Heart left ventricle (tissue), 13 donors: Measurements from ENCODE around the gene IDI2.

Experiments used
- POLR2A ChIP-seq, 2 donors: fragments of 450-650 bp; IDR thresholded peaks; one replicate each; pipeline ENCODE4 v1.6.1; 2017; ENCODE audit warnings: antibody characterized with exemption in 2 of 2, mild to moderate bottlenecking in 2 of 2, moderate library complexity in 2 of 2
- TF ChIP-seq, protein P1 (sequence below), 12 donors: fragments of 200-600 bp; sonication (generic) in 4 of 12; IDR thresholded peaks; one replicate each; pipeline versions ENCODE4 v1.5.0 to v1.8.0; 2018 to 2022; ENCODE audit warnings: antibody characterized with exemption in 12 of 12, mild to moderate bottlenecking in 5 of 12
- donor health status: ischemic (EF 13 %, LVEDD 7.1; RV severe dilation, severe dysfunction).
- donor health status: DM: no; HTN: yes; CAD: no.
- donor health status: DM: no; HTN: no; CAD: no.
- donor health status: ischemic (EF 25% LVEDD 6.9; RV normal size, moderate dysfunction).
- donor health status: ischemic (EF 25% LVEDD 5.7; RV mildly dilated, moderate dysfunction).
- donor health status: ischemic (EF 35%, LVEDD 5.7; RV mildly dilated, moderate dysfunction).
- donor health status: nonischemic (EF 11% LVEDD 7.7; RV severe dilation, severe dysfunction).
- donor health status: DM: yes; HTN: yes; CAD: no.
- donor health status: PGD.
- donor health status: ischemic (EF 29% LVEDD 5.4; RV normal size, mild dysfunction).
- donor health status: nonischemic (EF 23%, LVEDD 6.1; RV moderate dilation, normal function).

DNA sequence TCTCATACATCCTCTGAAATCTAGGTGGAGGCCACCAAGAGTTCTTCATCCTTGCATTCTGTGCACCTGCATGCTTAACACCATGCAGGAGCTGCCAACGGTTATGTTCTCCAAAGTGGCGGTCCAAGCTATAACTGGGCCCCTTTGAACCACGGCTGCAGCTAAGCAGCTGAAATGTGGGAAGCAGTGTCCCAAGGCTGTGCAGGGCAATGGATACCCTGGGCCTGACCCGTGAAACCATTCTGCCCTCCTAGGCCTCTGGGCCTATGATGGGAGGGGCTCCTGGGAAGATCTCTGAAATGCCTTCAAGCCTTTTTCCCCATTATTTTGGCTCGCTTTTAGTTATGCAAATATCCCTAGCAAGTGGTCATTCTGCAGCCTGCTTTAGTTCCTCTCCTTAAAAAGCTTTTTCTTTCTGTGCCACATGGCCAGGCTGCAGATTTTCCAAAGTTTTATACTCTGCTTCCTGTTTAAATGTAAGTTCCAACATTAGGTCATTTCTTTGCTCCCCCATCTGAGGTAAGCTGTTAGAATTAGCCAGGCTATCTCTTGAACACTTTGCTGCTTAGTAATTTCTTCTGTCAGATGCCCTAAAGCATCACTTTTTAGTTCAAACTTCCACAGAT, 45.1 kb downstream of the IDI2 start:
- TF ChIP-seq, protein P1, sequence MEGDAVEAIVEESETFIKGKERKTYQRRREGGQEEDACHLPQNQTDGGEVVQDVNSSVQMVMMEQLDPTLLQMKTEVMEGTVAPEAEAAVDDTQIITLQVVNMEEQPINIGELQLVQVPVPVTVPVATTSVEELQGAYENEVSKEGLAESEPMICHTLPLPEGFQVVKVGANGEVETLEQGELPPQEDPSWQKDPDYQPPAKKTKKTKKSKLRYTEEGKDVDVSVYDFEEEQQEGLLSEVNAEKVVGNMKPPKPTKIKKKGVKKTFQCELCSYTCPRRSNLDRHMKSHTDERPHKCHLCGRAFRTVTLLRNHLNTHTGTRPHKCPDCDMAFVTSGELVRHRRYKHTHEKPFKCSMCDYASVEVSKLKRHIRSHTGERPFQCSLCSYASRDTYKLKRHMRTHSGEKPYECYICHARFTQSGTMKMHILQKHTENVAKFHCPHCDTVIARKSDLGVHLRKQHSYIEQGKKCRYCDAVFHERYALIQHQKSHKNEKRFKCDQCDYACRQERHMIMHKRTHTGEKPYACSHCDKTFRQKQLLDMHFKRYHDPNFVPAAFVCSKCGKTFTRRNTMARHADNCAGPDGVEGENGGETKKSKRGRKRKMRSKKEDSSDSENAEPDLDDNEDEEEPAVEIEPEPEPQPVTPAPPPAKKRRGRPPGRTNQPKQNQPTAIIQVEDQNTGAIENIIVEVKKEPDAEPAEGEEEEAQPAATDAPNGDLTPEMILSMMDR (IDR thresholded peaks at IDR 0.05), result no peak
- TF ChIP-seq POLR2A (IDR thresholded peaks at IDR 0.05), result no peak
